K562 (cell line): Measurements from ENCODE around the gene ZDHHC11B.
"Not testable (repeated sequence)": the region's sequence is repeated elsewhere in the genome, so short reads cannot be mapped to it uniquely, and the experiment has no call there.

Experiments
- KAT7 ChIP-seq: sonication (generic); formaldehyde crosslinking; IDR thresholded peaks from 2 replicates; pipeline ENCODE4 v1.8.0; 2022; ENCODE audit warnings: missing genetic modification reagents, mild to moderate bottlenecking, borderline replicate concordance
- NBN ChIP-seq: fragments of 450-650 bp; IDR thresholded peaks from 2 replicates; pipeline ENCODE4 v1.6.1; 2016; ENCODE audit warnings: low read depth, mild to moderate bottlenecking
- SMAD1 ChIP-seq: fragments of 150-350 bp; IDR thresholded peaks from 2 replicates; pipeline ENCODE4 v1.6.1; 2014; ENCODE audit warnings: low read length, low read depth; ENCODE audit not compliant: partially characterized antibody
- SMAD4 ChIP-seq: fragments of 250-450 bp; sonication (Bioruptor Pico); conservative IDR thresholded peaks from 2 replicates; pipeline ENCODE4 v1.8.0; 2021; ENCODE audit warnings: inconsistent platforms, mild to moderate bottlenecking, moderate library complexity
- ZNF12 ChIP-seq: sonication (generic); formaldehyde crosslinking; IDR thresholded peaks from 2 replicates; pipeline ENCODE4 v1.4.0; 2020; ENCODE audit warnings: mild to moderate bottlenecking, missing genetic modification reagents
- ZNF184 ChIP-seq: sonication (generic); formaldehyde crosslinking; IDR thresholded peaks from 2 replicates; pipeline ENCODE4 v1.5.0; 2020; ENCODE audit warnings: missing genetic modification reagents
- ZNF274 ChIP-seq: IDR thresholded peaks from 2 replicates; pipeline ENCODE4 v1.6.1; 2011; ENCODE audit warnings: low read depth, mild to moderate bottlenecking, low read length, moderate library complexity, borderline replicate concordance
- ZNF436 ChIP-seq: fragments of 250-450, 450-650 bp; sonication (Bioruptor Pico); formaldehyde crosslinking; IDR thresholded peaks from 2 replicates; pipeline ENCODE4 v1.7.0; 2020; ENCODE audit warnings: mild to moderate bottlenecking
- TF ChIP-seq, protein P1 (sequence below): sonication (generic); formaldehyde crosslinking; IDR thresholded peaks from 2 replicates; pipeline ENCODE4 v1.8.1; 2022; ENCODE audit warnings: missing genetic modification reagents
- TF ChIP-seq, protein P2 (sequence below), 3 experiments: IDR thresholded peaks in 2 of 3; conservative IDR thresholded peaks in 1 of 3; 2 replicates each; pipeline ENCODE4 v1.5.1; 2011 to 2012; ENCODE audit warnings: low read length in 3 of 3, mild to moderate bottlenecking in 3 of 3, control low read depth in 2 of 3, improper control_type of control experiment in 1 of 3, inconsistent platforms in 1 of 3, low read depth in 1 of 3, mixed read lengths in 1 of 3, moderate library complexity in 1 of 3; ENCODE audit not compliant: insufficient read depth in 2 of 3
- TF ChIP-seq, protein P3 (sequence below), 2 experiments: fragments of 200-800 bp in 1 of 2; sonication (Bioruptor generic) in 1 of 2; sonication (generic) in 1 of 2; formaldehyde crosslinking in 1 of 2; IDR thresholded peaks in 1 of 2; conservative IDR thresholded peaks in 1 of 2; 2 replicates each; pipeline versions ENCODE4 v1.5.0 to v1.6.1; 2016 to 2020; ENCODE audit warnings: missing compliant biosample characterization in 1 of 2, missing genetic modification characterization in 1 of 2, missing genetic modification reagents in 1 of 2

DNA sequence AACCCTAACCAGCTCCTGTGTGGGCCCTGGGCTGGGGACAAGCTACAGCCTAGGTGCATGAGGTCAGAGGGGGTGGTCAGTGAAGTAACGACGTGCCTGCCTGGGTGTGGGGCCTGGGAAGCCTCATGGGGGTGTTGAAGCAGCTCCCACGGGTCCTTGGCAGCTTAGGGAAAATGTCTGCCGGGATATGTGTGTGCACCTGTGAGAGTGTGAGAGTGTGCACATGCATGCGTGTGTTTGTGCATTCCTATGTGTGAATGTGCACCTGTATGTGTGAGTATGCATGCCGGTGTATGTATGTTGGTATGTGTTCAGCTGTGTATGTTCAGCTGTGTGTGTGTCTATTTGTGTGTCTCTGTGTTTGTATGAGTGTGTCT is 3.3 kb upstream of the ZDHHC11B start:
- TF ChIP-seq NBN; ZNF274; ZNF436 (CRISPR knock-in tag); ZNF184 (CRISPR knock-in tag); KAT7 (CRISPR knock-in tag); SMAD4; ZNF12 (CRISPR knock-in tag); SMAD1: not testable (repeated sequence)
- TF ChIP-seq, protein P1, sequence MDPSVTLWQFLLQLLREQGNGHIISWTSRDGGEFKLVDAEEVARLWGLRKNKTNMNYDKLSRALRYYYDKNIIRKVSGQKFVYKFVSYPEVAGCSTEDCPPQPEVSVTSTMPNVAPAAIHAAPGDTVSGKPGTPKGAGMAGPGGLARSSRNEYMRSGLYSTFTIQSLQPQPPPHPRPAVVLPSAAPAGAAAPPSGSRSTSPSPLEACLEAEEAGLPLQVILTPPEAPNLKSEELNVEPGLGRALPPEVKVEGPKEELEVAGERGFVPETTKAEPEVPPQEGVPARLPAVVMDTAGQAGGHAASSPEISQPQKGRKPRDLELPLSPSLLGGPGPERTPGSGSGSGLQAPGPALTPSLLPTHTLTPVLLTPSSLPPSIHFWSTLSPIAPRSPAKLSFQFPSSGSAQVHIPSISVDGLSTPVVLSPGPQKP, result not testable (repeated sequence)
- TF ChIP-seq, protein P2, sequence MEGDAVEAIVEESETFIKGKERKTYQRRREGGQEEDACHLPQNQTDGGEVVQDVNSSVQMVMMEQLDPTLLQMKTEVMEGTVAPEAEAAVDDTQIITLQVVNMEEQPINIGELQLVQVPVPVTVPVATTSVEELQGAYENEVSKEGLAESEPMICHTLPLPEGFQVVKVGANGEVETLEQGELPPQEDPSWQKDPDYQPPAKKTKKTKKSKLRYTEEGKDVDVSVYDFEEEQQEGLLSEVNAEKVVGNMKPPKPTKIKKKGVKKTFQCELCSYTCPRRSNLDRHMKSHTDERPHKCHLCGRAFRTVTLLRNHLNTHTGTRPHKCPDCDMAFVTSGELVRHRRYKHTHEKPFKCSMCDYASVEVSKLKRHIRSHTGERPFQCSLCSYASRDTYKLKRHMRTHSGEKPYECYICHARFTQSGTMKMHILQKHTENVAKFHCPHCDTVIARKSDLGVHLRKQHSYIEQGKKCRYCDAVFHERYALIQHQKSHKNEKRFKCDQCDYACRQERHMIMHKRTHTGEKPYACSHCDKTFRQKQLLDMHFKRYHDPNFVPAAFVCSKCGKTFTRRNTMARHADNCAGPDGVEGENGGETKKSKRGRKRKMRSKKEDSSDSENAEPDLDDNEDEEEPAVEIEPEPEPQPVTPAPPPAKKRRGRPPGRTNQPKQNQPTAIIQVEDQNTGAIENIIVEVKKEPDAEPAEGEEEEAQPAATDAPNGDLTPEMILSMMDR (IDR thresholded peaks at IDR 0.05 in 2 of 3, conservative IDR thresholded peaks at IDR 0.05 in 1 of 3; ENCODE audit: insufficient read depth in 2 of 3, low read depth in 1 of 3, low read length in 3 of 3), result not testable (repeated sequence)
- TF ChIP-seq, protein P3, sequence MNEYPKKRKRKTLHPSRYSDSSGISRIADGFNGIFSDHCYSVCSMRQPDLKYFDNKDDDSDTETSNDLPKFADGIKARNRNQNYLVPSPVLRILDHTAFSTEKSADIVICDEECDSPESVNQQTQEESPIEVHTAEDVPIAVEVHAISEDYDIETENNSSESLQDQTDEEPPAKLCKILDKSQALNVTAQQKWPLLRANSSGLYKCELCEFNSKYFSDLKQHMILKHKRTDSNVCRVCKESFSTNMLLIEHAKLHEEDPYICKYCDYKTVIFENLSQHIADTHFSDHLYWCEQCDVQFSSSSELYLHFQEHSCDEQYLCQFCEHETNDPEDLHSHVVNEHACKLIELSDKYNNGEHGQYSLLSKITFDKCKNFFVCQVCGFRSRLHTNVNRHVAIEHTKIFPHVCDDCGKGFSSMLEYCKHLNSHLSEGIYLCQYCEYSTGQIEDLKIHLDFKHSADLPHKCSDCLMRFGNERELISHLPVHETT (CRISPR knock-in tag; conservative IDR thresholded peaks at IDR 0.05 in 1 of 2, IDR thresholded peaks at IDR 0.05 in 1 of 2), result not testable (repeated sequence)
